T-helper 2 cell treated with Interferon-gamma antibody and Interleukin-4, amounts not matched to agents 5 μg/mL and 100 μg/mL, for 36 hours (primary cell): ENCODE results near the gene PITPNM1.
A peak's percentile ranks its signal among the peaks of the same experiment; 100 is the strongest.
"Not testable (repeated sequence)": the region's sequence is repeated elsewhere in the genome, so short reads cannot be mapped to it uniquely, and the experiment has no call there.

Experiments used
- DNase-seq: peaks from one replicate; pipeline ENCODE4 v3.0.0; 2021; ENCODE audit warnings: low spot score
- H3K27ac Mint-ChIP-seq: one replicate; pipeline ENCODE4 v1.8.0; 2021; ENCODE audit warnings: mild to moderate bottlenecking, mixed read lengths
- H3K27me3 Mint-ChIP-seq: one replicate; pipeline ENCODE4 v1.8.0; 2021; ENCODE audit warnings: low read depth, mixed read lengths
- H3K36me3 Mint-ChIP-seq: one replicate; pipeline ENCODE4 v1.8.0; 2021; ENCODE audit warnings: low read depth, mixed read lengths
- H3K4me1 Mint-ChIP-seq: one replicate; pipeline ENCODE4 v1.8.0; 2021; ENCODE audit warnings: low read depth, mixed read lengths
- H3K4me3 Mint-ChIP-seq: one replicate; pipeline ENCODE4 v1.8.0; 2022; ENCODE audit warnings: mild to moderate bottlenecking, moderate library complexity, mixed read lengths
- H3K9me3 Mint-ChIP-seq: one replicate; pipeline ENCODE4 v1.8.0; 2021; ENCODE audit warnings: mixed read lengths

The PITPNM1 gene

GRCh38 chr11:67465530-67465929 is 39.6 kb downstream of the PITPNM1 start:
- peaks cover 31% of the 10 kb centered on the region for H3K4me1 Mint-ChIP-seq
- peak overlapping the region; percentile 89 for H3K27ac Mint-ChIP-seq
- H3K27me3 Mint-ChIP-seq, DNase-seq, H3K9me3 Mint-ChIP-seq, H3K36me3 Mint-ChIP-seq: not testable (repeated sequence)
- H3K4me3 Mint-ChIP-seq, result peak overlapping the region; percentile 88

- H3K27ac Mint-ChIP-seq, result peak overlapping the region; percentile 89
- no peaks in the 10 kb centered on the region for H3K9me3 Mint-ChIP-seq
- peaks cover 4% of the 10 kb centered on the region for H3K36me3 Mint-ChIP-seq
- no peak for DNase-seq
- H3K4me3 Mint-ChIP-seq, result peak overlapping the region; percentile 88
- peaks cover 31% of the 10 kb centered on the region for H3K4me1 Mint-ChIP-seq
- peaks cover 2% of the 10 kb centered on the region for H3K27me3 Mint-ChIP-seq
These were observed 40.0 kb downstream of the PITPNM1 start for GRCh38 chr11:67465189-67465510.

GRCh38 chr11:67464411-67465188 is 40.6 kb downstream of the PITPNM1 start:
- DNase-seq, result peak; percentile 89
- peak overlapping the region; percentile 89 for H3K27ac Mint-ChIP-seq
- peaks cover 2% of the 10 kb centered on the region for H3K27me3 Mint-ChIP-seq
- H3K9me3 Mint-ChIP-seq, result no peaks in the 10 kb centered on the region
- peaks cover 34% of the 10 kb centered on the region for H3K4me1 Mint-ChIP-seq
- H3K36me3 Mint-ChIP-seq, result peaks cover 4% of the 10 kb centered on the region
- peak overlapping the region; percentile 88 for H3K4me3 Mint-ChIP-seq

GRCh38 chr11:67463680-67464410 is 41.3 kb downstream of the PITPNM1 start:
- H3K27me3 Mint-ChIP-seq, result peaks cover 2% of the 10 kb centered on the region
- peak overlapping the region; percentile 89 for H3K27ac Mint-ChIP-seq
- H3K4me1 Mint-ChIP-seq, result peaks cover 34% of the 10 kb centered on the region
- DNase-seq, result no peak
- H3K4me3 Mint-ChIP-seq, result peak overlapping the region; percentile 88
- H3K36me3 Mint-ChIP-seq, result peaks cover 4% of the 10 kb centered on the region
- no peaks in the 10 kb centered on the region for H3K9me3 Mint-ChIP-seq

- H3K9me3 Mint-ChIP-seq, result no peaks in the 10 kb centered on the region
- H3K4me1 Mint-ChIP-seq, result peaks cover 31% of the 10 kb centered on the region
- H3K27ac Mint-ChIP-seq, result no peak overlapping the region
- no peak overlapping the region for H3K4me3 Mint-ChIP-seq
- H3K36me3 Mint-ChIP-seq, result peaks cover 4% of the 10 kb centered on the region
- no peak for DNase-seq
- peaks cover 2% of the 10 kb centered on the region for H3K27me3 Mint-ChIP-seq
These were observed 42.0 kb downstream of the PITPNM1 start for GRCh38 chr11:67463186-67463585.

GRCh38 chr11:67458266-67458665 is 46.9 kb downstream of the PITPNM1 start:
- peaks cover 3% of the 10 kb centered on the region for H3K4me1 Mint-ChIP-seq
- H3K27ac Mint-ChIP-seq, result no peak overlapping the region
- H3K36me3 Mint-ChIP-seq, result no peaks in the 10 kb centered on the region
- no peaks in the 10 kb centered on the region for H3K9me3 Mint-ChIP-seq
- H3K27me3 Mint-ChIP-seq, result peaks cover 2% of the 10 kb centered on the region
- H3K4me3 Mint-ChIP-seq, result no peak overlapping the region
- DNase-seq, result no peak

GRCh38 chr11:67457453-67457852 is 47.7 kb downstream of the PITPNM1 start:
- no peak overlapping the region for H3K4me3 Mint-ChIP-seq
- H3K36me3 Mint-ChIP-seq, result no peaks in the 10 kb centered on the region
- H3K27ac Mint-ChIP-seq, result no peak overlapping the region
- H3K9me3 Mint-ChIP-seq, result no peaks in the 10 kb centered on the region
- DNase-seq, result no peak
- peaks cover 3% of the 10 kb centered on the region for H3K4me1 Mint-ChIP-seq
- peaks cover 2% of the 10 kb centered on the region for H3K27me3 Mint-ChIP-seq

GRCh38 chr11:67456068-67456705 is 49.0 kb downstream of the PITPNM1 start:
- Mint-ChIP-seq H3K36me3 (no peaks in the 10 kb centered on the region), H3K4me1 (peaks cover 3% of the 10 kb centered on the region), H3K27ac (no peak overlapping the region), H3K4me3 (no peak overlapping the region), H3K27me3 (peaks cover 2% of the 10 kb centered on the region), H3K9me3 (no peaks in the 10 kb centered on the region)
- no peak for DNase-seq

- Mint-ChIP-seq H3K4me1 (peaks cover 3% of the 10 kb centered on the region), H3K9me3 (no peaks in the 10 kb centered on the region), H3K27ac (no peak within 1 kb of the TSS), H3K4me3 (no peak within 1 kb of the TSS), H3K36me3 (no peaks in the 10 kb centered on the region), H3K27me3 (no peaks in the 10 kb centered on the region)
- DNase-seq, result no peak
These were observed 50.1 kb downstream of the PITPNM1 start, which contains the start of gene CABP4 for GRCh38 chr11:67455054-67455453. Gene CABP4 (plus strand): TSS chr11:67455354. CDS start chr11:67455424, 70 bp downstream.

- H3K27me3 Mint-ChIP-seq, result no peaks in the 10 kb centered on the region
- H3K4me3 Mint-ChIP-seq, result no peak overlapping the region
- no peaks in the 10 kb centered on the region for H3K36me3 Mint-ChIP-seq
- H3K9me3 Mint-ChIP-seq, result no peaks in the 10 kb centered on the region
- no peak for DNase-seq
- no peak overlapping the region for H3K27ac Mint-ChIP-seq
- peaks cover 5% of the 10 kb centered on the region for H3K4me1 Mint-ChIP-seq
These were observed 51.1 kb downstream of the PITPNM1 start for GRCh38 chr11:67453816-67454732.

- no peaks in the 10 kb centered on the region for H3K27me3 Mint-ChIP-seq
- DNase-seq, result no peak
- no peak within 1 kb of the TSS for H3K4me3 Mint-ChIP-seq
- peaks cover 12% of the 10 kb centered on the region for H3K4me1 Mint-ChIP-seq
- no peaks in the 10 kb centered on the region for H3K36me3 Mint-ChIP-seq
- no peaks in the 10 kb centered on the region for H3K9me3 Mint-ChIP-seq
- H3K27ac Mint-ChIP-seq, result no peak within 1 kb of the TSS
These were observed 52.8 kb downstream of the PITPNM1 start, which contains the start of gene GPR152 for GRCh38 chr11:67452141-67452952. Gene GPR152 (minus strand): TSS chr11:67452729. CDS start chr11:67452724, 5 bp downstream.

GRCh38 chr11:67451658-67451976 is 53.5 kb downstream of the PITPNM1 start:
- peaks cover 15% of the 10 kb centered on the region for H3K4me1 Mint-ChIP-seq

More at GRCh38 chr11:67451658-67451976, 53.5 kb downstream of the PITPNM1 start:
- Mint-ChIP-seq H3K27ac (no peak overlapping the region), H3K9me3 (no peaks in the 10 kb centered on the region), H3K27me3 (no peaks in the 10 kb centered on the region), H3K4me3 (no peak overlapping the region), H3K36me3 (no peaks in the 10 kb centered on the region)
- DNase-seq, result no peak
